Smooth muscle cell (in vitro differentiated cells): Measurements from ENCODE around the gene THSD7A. TPM values are rescaled to one million over a fixed set of nuclear protein-coding genes. Genes with fewer than 3 reads are reported as not detected.

ENCODE experiments used
- DNase-seq: peaks from one replicate; lab custom pipeline; 2025; ENCODE audit not compliant: unreplicated experiment; lab: John Stamatoyannopoulos, UW
- H2AFZ ChIP-seq: fragments of 200-600 bp; sonication (generic); 2 replicates; pipeline ENCODE4 v1.6.0; 2016; ENCODE audit warnings: antibody characterized with exemption, low read depth, mild to moderate bottlenecking
- H3F3A ChIP-seq: fragments of 200-600 bp; sonication (generic); 2 replicates; pipeline ENCODE4 v1.6.0; 2017; ENCODE audit warnings: antibody characterized with exemption, low read depth
- H3K27ac ChIP-seq: fragments of 200-600 bp; sonication (generic); 2 replicates; pipeline ENCODE4 v1.5.1; 2016; ENCODE audit warnings: low read depth, mild to moderate bottlenecking
- H3K27me3 ChIP-seq: fragments of 200-600 bp; sonication (generic); 2 replicates; pipeline ENCODE4 v1.6.1; 2016; ENCODE audit warnings: low read depth, mild to moderate bottlenecking
- H3K36me3 ChIP-seq: fragments of 200-600 bp; sonication (generic); 2 replicates; pipeline ENCODE4 v1.5.1; 2016; ENCODE audit warnings: low read depth
- H3K4me1 ChIP-seq: fragments of 200-600 bp; sonication (generic); 2 replicates; pipeline ENCODE4 v1.5.1; 2016; ENCODE audit warnings: low read depth
- H3K4me2 ChIP-seq: fragments of 200-600 bp; sonication (generic); 2 replicates; pipeline ENCODE4 v1.6.0; 2016; ENCODE audit warnings: mild to moderate bottlenecking
- H3K4me3 ChIP-seq: fragments of 200-600 bp; sonication (generic); 2 replicates; pipeline ENCODE4 v1.5.1; 2016; ENCODE audit warnings: mild to moderate bottlenecking
- H3K79me2 ChIP-seq: fragments of 200-600 bp; sonication (generic); 2 replicates; pipeline ENCODE4 v1.6.0; 2016; ENCODE audit warnings: low read depth, mild to moderate bottlenecking
- H3K9ac ChIP-seq: fragments of 200-600 bp; sonication (generic); 2 replicates; pipeline ENCODE4 v1.6.0; 2016; ENCODE audit warnings: low read depth
- H3K9me3 ChIP-seq: fragments of 200-600 bp; sonication (generic); replicated peaks from 2 replicates; pipeline ENCODE4 v1.5.1; 2016; ENCODE audit warnings: low read depth
- H4K20me1 ChIP-seq: fragments of 200-600 bp; sonication (generic); 2 replicates; pipeline ENCODE4 v1.6.0; 2016; ENCODE audit warnings: low read depth
- WGBS: methylation state at CpG from one replicate; pipeline ENCODE4 v1.1.7; 2016; ENCODE audit warnings: low lambda C conversion rate; 5-methylcytosine and 5-hydroxymethylcytosine counted together
- polyA plus RNA-seq: library from polyadenylated mRNA; unstranded; fragments of >200 nt; fragmentation: Nextera tagmentation; extraction: Ambion mirVana; gene quantifications from 2 replicates; pipeline ENCODE4 v1.2.1, GENCODE V29; 2016
- total RNA-seq: library from RNA; depleted of rRNA; stranded (reverse); fragments of >200 nt; gene quantifications from 2 replicates; pipeline ENCODE4 v1.2.3, GENCODE V29; 2014
- TF ChIP-seq, protein P1 (sequence below): fragments of 200-600 bp; sonication (generic); IDR thresholded peaks from 2 replicates; pipeline ENCODE4 v1.5.1; 2017; ENCODE audit warnings: borderline replicate concordance, mild to moderate bottlenecking, antibody characterized with exemption; ENCODE audit not compliant: insufficient read depth, poor library complexity, severe bottlenecking

THSD7A gene
- total and polyA plus RNA-seq, 2 experiments from 2014 or later, result 1.7 to 2.7 TPM

DNA sequence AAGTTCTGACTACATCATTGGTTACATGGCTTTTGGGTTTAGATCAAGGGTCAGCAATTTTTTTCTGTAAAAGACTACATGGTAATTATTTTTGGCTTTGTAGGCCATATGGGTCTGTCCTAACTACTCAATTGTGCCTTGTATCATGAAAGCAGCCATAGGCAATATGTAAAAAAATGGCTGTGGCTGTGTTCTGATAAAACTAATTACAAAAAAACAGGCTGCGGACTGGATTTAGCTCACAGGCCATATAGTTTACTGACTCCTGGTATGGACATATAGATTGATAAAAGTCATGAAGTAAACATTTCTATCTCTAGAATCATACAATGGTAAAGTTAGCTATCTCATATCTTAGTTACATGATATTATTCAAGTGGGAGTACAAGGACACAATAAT, 375.4 kb downstream of the THSD7A start:
- H3K27me3 ChIP-seq, result no peaks in the 10 kb centered on the region
- no peaks in the 10 kb centered on the region for H3K9me3 ChIP-seq
- H3K79me2 ChIP-seq, result no peaks in the 10 kb centered on the region
- H3K4me2 ChIP-seq, result no peak overlapping the region
- H3K36me3 ChIP-seq, result no peaks in the 10 kb centered on the region
- no peaks in the 10 kb centered on the region for H4K20me1 ChIP-seq
- H3K9ac ChIP-seq, result no peak overlapping the region
- TF ChIP-seq, protein P1, sequence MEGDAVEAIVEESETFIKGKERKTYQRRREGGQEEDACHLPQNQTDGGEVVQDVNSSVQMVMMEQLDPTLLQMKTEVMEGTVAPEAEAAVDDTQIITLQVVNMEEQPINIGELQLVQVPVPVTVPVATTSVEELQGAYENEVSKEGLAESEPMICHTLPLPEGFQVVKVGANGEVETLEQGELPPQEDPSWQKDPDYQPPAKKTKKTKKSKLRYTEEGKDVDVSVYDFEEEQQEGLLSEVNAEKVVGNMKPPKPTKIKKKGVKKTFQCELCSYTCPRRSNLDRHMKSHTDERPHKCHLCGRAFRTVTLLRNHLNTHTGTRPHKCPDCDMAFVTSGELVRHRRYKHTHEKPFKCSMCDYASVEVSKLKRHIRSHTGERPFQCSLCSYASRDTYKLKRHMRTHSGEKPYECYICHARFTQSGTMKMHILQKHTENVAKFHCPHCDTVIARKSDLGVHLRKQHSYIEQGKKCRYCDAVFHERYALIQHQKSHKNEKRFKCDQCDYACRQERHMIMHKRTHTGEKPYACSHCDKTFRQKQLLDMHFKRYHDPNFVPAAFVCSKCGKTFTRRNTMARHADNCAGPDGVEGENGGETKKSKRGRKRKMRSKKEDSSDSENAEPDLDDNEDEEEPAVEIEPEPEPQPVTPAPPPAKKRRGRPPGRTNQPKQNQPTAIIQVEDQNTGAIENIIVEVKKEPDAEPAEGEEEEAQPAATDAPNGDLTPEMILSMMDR, result no peak
- no peak for DNase-seq
- H3K4me3 ChIP-seq, result no peak overlapping the region
- no peaks in the 10 kb centered on the region for H3F3A ChIP-seq
- 96% methylated on average over 1 of the region's 1 CpG for WGBS
- H3K4me1 ChIP-seq, result no peaks in the 10 kb centered on the region
- no peak overlapping the region for H3K27ac ChIP-seq
- no peak overlapping the region for H2AFZ ChIP-seq

DNA sequence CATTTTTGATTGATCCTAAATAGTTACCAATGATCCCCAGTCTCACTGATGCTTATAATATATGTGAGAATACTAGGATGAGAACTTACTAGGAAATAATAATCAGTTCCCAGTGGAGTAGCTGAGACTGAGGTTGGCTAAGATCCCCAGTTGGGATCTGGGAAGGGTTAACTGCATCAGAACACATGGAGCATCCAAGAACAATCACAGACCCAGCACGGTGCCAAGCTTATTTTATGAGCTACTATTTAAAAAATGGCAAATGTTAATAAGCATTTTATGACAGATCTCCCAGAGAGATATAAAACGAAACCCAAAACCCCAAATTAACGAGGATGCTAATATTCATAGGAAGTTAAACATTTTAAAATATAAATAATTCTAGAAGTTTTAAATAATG, 379.5 kb downstream of the THSD7A start:
- WGBS, result 91% methylated on average over 3 of the region's 3 CpGs
- H3F3A ChIP-seq, result no peaks in the 10 kb centered on the region
- no peaks in the 10 kb centered on the region for H3K4me1 ChIP-seq
- no peaks in the 10 kb centered on the region for H4K20me1 ChIP-seq
- no peak for DNase-seq
- no peak overlapping the region for H3K4me2 ChIP-seq
- no peak overlapping the region for H3K4me3 ChIP-seq
- H3K9me3 ChIP-seq, result no peaks in the 10 kb centered on the region
- H3K79me2 ChIP-seq, result no peaks in the 10 kb centered on the region
- no peaks in the 10 kb centered on the region for H3K27me3 ChIP-seq
- H3K36me3 ChIP-seq, result no peaks in the 10 kb centered on the region
- H2AFZ ChIP-seq, result no peak overlapping the region
- no peak overlapping the region for H3K9ac ChIP-seq
- no peak overlapping the region for H3K27ac ChIP-seq
- TF ChIP-seq, protein P1, result no peak

DNA sequence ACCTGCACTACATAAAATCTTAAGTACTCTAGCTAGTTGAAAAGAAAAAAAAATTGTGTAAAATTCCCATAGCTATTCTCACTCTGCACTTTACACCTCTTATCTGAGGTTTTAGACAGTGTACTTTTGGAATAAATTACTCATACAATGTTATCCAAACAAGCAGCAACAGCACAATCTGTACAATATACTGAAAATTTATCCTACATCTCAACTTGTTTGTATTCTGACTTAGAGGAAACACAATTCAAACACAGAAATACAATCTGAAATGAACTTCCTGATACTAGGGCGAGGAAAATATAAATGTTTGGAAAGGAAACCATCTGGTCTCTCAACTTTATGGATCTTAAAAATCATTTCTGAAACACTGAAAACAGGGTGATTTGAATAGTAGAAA, 381.7 kb downstream of the THSD7A start:
- no peaks in the 10 kb centered on the region for H3K4me1 ChIP-seq
- H3K79me2 ChIP-seq, result no peaks in the 10 kb centered on the region
- no peak for DNase-seq
- no peaks in the 10 kb centered on the region for H3K36me3 ChIP-seq
- H3K27me3 ChIP-seq, result no peaks in the 10 kb centered on the region
- H2AFZ ChIP-seq, result no peak overlapping the region
- no peaks in the 10 kb centered on the region for H4K20me1 ChIP-seq
- no peak overlapping the region for H3K9ac ChIP-seq
- H3F3A ChIP-seq, result no peaks in the 10 kb centered on the region
- no peak overlapping the region for H3K4me3 ChIP-seq
- H3K4me2 ChIP-seq, result no peak overlapping the region
- TF ChIP-seq, protein P1, result no peak
- no peaks in the 10 kb centered on the region for H3K9me3 ChIP-seq
- no peak overlapping the region for H3K27ac ChIP-seq
- WGBS, result 67% methylated on average over 1 of the region's 1 CpG

DNA sequence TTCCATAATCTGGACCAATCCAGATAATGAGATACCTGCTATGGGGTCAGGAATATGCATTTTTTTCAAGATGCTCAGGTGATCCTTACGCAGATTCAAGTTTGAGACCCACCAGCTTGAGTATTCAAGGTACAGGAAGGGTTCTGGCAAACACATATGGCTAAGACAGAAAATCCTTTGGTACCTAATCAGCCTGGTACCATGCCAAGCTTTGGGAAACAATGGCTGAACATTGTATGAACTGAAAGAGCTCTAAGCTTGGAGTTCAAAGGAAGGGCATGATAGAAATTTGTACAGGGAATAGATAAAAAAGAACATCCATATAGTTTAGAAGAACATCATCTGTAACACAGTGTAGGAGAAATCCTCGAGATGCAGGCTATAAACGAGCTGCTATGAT, 382.7 kb downstream of the THSD7A start:
- H3K4me3 ChIP-seq, result no peak overlapping the region
- H4K20me1 ChIP-seq, result no peaks in the 10 kb centered on the region
- no peaks in the 10 kb centered on the region for H3K79me2 ChIP-seq
- H3K27me3 ChIP-seq, result no peaks in the 10 kb centered on the region
- H3K9ac ChIP-seq, result no peak overlapping the region
- no peaks in the 10 kb centered on the region for H3K4me1 ChIP-seq
- DNase-seq, result no peak
- no peak overlapping the region for H2AFZ ChIP-seq
- H3K4me2 ChIP-seq, result no peak overlapping the region
- H3K36me3 ChIP-seq, result no peaks in the 10 kb centered on the region
- TF ChIP-seq, protein P1, result no peak
- H3F3A ChIP-seq, result no peaks in the 10 kb centered on the region
- 96% methylated on average over 3 of the region's 3 CpGs for WGBS
- H3K27ac ChIP-seq, result no peak overlapping the region
- H3K9me3 ChIP-seq, result no peaks in the 10 kb centered on the region
